Pancreas (tissue), 10 donors: Measurements from ENCODE around the gene DPYSL5. TPM values are rescaled to one million over a fixed set of nuclear protein-coding genes. Genes with fewer than 3 reads are reported as not detected.

Source experiments
- ATAC-seq, 4 donors: fragments of 200-7000 bp; cut with Tn5 transposase; one replicate each; pipeline versions ENCODE4 v1.8.0 to v1.9.1; 2020; ENCODE audit warnings: mild to moderate bottlenecking in 4 of 4, moderate library complexity in 4 of 4
- DNase-seq, 6 donors: peaks; one replicate each; pipeline ENCODE4 v3.0.0-alpha.2; 2020
- FAIRE-seq: peaks from 2 replicates; lab custom pipeline; 2012; peaks lifted over from hg19 to GRCh38; lab: Jason Lieb, UNC
- H3K27ac ChIP-seq, 4 donors: fragments of 200-600 bp; sonication (generic); 1 replicate in 3 of 4; 2 replicates in 1 of 4; pipeline versions ENCODE4 v1.5.0 to v1.8.0; 2020
- H3K27me3 ChIP-seq, 4 donors: fragments of 200-600 bp; one replicate each; pipeline ENCODE4 v1.8.0; 2021
- H3K36me3 ChIP-seq, 3 donors: fragments of 200-600 bp; sonication (generic) in 1 of 3; one replicate each; pipeline versions ENCODE4 v1.5.0 to v1.8.0; 2020 to 2021
- H3K4me1 ChIP-seq, 3 donors: fragments of 200-600 bp; one replicate each; pipeline ENCODE4 v1.8.0; 2021
- H3K4me3 ChIP-seq, 4 donors: fragments of 200-600 bp; sonication (generic) in 2 of 4; one replicate each; pipeline versions ENCODE4 v1.5.0 to v1.8.0; 2020 to 2021
- H3K9me3 ChIP-seq, 4 donors: fragments of 200-600 bp; one replicate each; pipeline ENCODE4 v1.8.0; 2021
- CTCF ChIP-seq, 4 donors: fragments of 200-600 bp; sonication (generic) in 3 of 4; IDR thresholded peaks; one replicate each; pipeline versions ENCODE4 v1.5.0 to v1.8.0; 2021; ENCODE audit warnings: antibody characterized with exemption in 4 of 4
- WGBS, 2 donors: extraction: QIAGEN DNeasy Blood & Tissue Kit; methylation state at CpG; one replicate each; pipeline ENCODE4 v1.1.7; 2013; 5-methylcytosine and 5-hydroxymethylcytosine counted together
- intact Hi-C, 3 donors: fragments of 100-400 bp; cut with DNase I; formaldehyde crosslinking; loops; one replicate each; pipeline versions ENCODE4 v1.11.1 to v1.14.2; 2022
- polyA plus RNA-seq, 2 donors: library from polyadenylated mRNA; stranded (reverse); fragments of 200-250 nt; gene quantifications; one replicate each; pipeline ENCODE4 v1.2.3, GENCODE V29; 2013
- total RNA-seq, 6 donors: library from RNA; stranded (reverse); fragmentation: NEBNext Ultra II Directional in 4 of 6; extraction: Animal tissue kit (Norgen Biotek cat#: 25700) in 4 of 6; gene quantifications; one replicate each; pipeline versions ENCODE4 v1.2.1 to v1.2.4, GENCODE V29; 2021 to 2023
- donor health status: healthy with polysubstance abuse.
- donor health status: DM: no; HTN: no; CAD: no; lungs with moderate emphysema.
- donor health status: DM: no; HTN: no; CAD: no.
- donor health status: control.
- donor health status: control.
- donor health status: Bipolar disorder and iron deficiency.
- donor health status: DM: yes; HTN: yes; CAD: no.
- donor health status: DM: no; HTN: no; CAD: no.
- donor health status: DM: no; HTN: no; CAD: no.
- donor health status: DM: yes; HTN: yes; CAD: no.

Gene DPYSL5
- total and polyA plus RNA-seq, 8 donors: 0.02 to 0.12 (median 0.09) TPM; not detected in 5

DNA sequence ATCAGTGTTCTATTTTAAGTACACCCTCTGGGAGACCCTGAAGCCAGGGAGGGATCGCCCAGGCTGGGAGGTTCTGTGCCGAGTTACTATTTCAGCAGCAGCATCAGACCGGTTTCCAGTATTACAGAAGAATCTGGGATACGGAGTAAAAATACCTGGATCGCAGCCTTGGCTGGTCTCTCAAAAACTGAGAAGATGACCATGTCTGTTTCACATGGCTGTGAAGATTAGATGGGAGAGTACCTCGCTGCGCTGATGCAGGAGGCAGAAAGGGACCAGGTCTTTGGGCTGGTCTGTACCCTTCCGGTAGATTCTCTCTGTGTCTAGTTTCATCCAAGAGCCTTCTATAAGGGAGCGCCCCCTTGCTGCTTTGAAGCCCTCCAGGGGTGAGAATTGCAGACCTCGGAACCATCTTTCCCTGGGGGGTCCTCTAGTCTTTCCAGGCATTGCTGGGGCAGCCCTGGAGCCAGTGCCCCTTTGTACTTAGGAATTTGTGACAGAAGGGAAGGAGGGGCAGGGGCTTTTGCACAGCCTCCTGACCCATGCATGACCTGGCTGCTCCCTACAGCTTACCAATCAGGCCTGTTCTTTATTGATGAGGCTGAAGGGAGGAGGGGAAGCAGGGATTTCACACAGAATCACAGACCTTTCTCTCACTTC, 66.2 kb downstream of the DPYSL5 start:
- TF ChIP-seq CTCF (IDR thresholded peaks at IDR 0.05): no peak
- FAIRE-seq: no peak
- no peak for DNase-seq
- Histone ChIP-seq H3K27ac (no peak overlapping the region), H3K27me3 (peaks cover 0 to 15% (median 0%) of the 10 kb centered on the region in 4 donors), H3K9me3 (no peaks in the 10 kb centered on the region), H3K36me3 (no peaks in the 10 kb centered on the region), H3K4me1 (no peaks in the 10 kb centered on the region), H3K4me3 (no peak overlapping the region)
- 56 to 59% methylated on average over 10 of the region's 10 CpGs for WGBS, 2 donors
- intact Hi-C loops: no loop called here
- ATAC-seq: no peak

DNA sequence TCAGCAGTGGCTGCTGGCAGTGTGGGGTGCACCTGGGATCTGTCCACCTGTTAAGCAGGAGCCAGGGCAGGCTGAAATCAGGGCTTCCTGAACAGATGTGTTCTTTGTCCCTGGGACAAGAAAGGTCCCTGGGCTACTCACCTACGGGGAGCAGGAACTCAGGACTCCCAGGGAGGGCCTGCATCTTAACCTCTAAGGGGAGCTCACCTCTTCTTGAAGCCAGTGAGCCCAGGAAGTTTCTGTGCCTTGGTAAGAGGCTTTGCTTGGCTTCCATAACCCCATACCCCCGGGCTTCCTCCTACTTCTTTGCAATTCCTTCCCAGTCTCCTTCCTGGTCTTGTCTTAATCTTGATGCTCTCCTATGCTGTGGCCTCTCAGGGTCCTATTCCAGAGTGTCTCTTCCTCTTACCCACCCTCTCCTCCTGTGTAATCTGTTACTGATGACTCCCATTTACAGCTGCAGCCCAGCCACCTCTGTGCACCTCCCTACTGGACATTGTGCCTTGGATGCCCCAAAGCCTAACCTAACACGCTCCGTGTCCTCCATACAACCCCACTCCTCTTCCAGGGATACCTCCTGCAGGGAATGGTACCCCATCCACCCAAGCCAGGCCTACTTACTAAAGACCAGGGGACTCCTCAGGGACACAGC, 66.9 kb downstream of the DPYSL5 start:
- Histone ChIP-seq H3K4me3 (no peak overlapping the region), H3K9me3 (no peaks in the 10 kb centered on the region), H3K4me1 (no peaks in the 10 kb centered on the region), H3K36me3 (no peaks in the 10 kb centered on the region), H3K27ac (no peak overlapping the region), H3K27me3 (peaks cover 0 to 15% (median 0%) of the 10 kb centered on the region in 4 donors)
- no peak for TF ChIP-seq CTCF (IDR thresholded peaks at IDR 0.05)
- FAIRE-seq: no peak
- intact Hi-C loops: no loop called here
- ATAC-seq: no peak
- DNase-seq: no peak
- 66 to 73% methylated on average over 4 of the region's 4 CpGs for WGBS, 2 donors

DNA sequence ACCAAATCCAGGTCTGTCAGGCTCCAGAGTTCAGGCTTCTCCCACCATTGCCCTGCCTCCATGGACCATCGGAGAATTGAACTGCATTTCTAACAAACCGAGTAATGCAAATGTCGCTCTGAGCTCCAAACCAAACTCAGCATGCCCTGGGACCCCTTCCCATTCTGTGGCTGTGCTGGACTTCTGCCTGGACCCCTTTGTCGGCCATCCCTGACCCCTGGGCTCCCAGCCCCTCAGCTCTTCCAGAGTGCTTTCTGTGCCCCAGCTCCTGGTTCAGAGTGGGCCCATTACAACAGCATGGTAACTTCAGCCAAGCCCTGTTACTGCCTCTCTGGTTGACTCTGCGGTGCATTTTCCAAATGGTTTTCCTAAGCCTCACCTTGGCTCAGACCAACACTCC, 67.4 kb downstream of the DPYSL5 start:
- peaks cover 0 to 15% (median 0%) of the 10 kb centered on the region in 4 donors for H3K27me3 ChIP-seq

DNA sequence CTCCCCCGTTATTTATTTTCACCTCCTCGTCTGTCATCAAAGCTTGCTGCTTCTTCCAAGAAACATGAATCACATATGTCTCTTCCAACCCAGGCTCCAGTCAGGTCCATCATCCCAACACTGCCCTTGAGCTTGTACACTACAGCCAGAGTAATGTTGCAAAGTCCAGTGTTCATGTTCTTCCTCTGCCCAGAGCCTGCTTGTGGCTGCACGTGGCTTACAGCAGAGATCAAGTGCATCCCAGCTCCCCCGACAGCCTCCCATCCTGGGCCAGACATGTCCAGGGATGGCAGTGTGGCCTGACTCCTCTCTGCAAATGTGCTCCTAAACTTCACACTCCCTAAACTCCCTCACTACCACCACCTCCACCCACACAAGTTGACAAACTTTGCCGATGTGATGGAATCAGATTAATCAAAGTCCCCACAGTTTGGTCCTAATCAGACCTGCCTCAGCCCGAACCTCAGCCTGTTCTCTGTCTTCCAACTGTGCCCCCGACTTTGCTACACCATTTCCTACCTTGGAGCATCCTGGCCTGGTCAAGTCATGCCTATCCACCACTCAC, 68.3 kb downstream of the DPYSL5 start:
- no peak for ATAC-seq
- no peaks in the 10 kb centered on the region for H3K36me3 ChIP-seq
- no peak overlapping the region for H3K27ac ChIP-seq
- H3K9me3 ChIP-seq: no peaks in the 10 kb centered on the region
- peaks cover 0 to 12% (median 0%) of the 10 kb centered on the region in 4 donors for H3K27me3 ChIP-seq
- no peaks in the 10 kb centered on the region for H3K4me1 ChIP-seq
- TF ChIP-seq CTCF (IDR thresholded peaks at IDR 0.05): no peak
- FAIRE-seq: no peak
- no peak overlapping the region for H3K4me3 ChIP-seq
- intact Hi-C loops: no loop called here
- DNase-seq: no peak
- WGBS, 2 donors: 65 to 66% methylated on average over 7 of the region's 7 CpGs

More for the DNA sequence above, 67.4 kb downstream of the DPYSL5 start:
- 80 to 87% methylated on average over 5 of the region's 5 CpGs for WGBS, 2 donors
- no peak overlapping the region for H3K27ac ChIP-seq
- ATAC-seq: no peak
- no peaks in the 10 kb centered on the region for H3K36me3 ChIP-seq
- intact Hi-C loops: no loop called here
- H3K9me3 ChIP-seq: no peaks in the 10 kb centered on the region
- TF ChIP-seq CTCF (IDR thresholded peaks at IDR 0.05): no peak
- no peak overlapping the region for H3K4me3 ChIP-seq
- no peaks in the 10 kb centered on the region for H3K4me1 ChIP-seq
- no peak for DNase-seq
- no peak for FAIRE-seq
